HCT116 (cell line): Measurements from ENCODE around the gene NUP133. TPM values are rescaled to one million over a fixed set of nuclear protein-coding genes. Genes with fewer than 3 reads are reported as not detected.

ENCODE experiments used
- ATAC-seq: fragments of 200-7000 bp; cut with Tn5 transposase; 2 replicates; pipeline ENCODE4 v1.9.1; 2020; ENCODE audit warnings: mild to moderate bottlenecking, moderate library complexity
- BruUV-seq: library from RNA; stranded (reverse); fragments of 400-500 nt; replicated peaks from 2 replicates; lab custom pipeline; 2021; lab: Mats Ljungman, UMichigan
- CTCF ChIA-PET: fragments of 300-600 bp; sonication (Branson Sonifier 250); formaldehyde crosslinking; loops from one replicate; lab custom pipeline; 2021; ENCODE audit warnings: antibody characterized with exemption; lab: Charles Lee
- POLR2A ChIA-PET: fragments of 300-600, 350-600 bp; sonication (Branson Sonifier 250); formaldehyde crosslinking; loops from one replicate; lab custom pipeline; 2021; ENCODE audit warnings: antibody characterized with exemption; lab: Charles Lee
- RAD21 ChIA-PET, 2 experiments: fragments of 300-600 bp; sonication (Branson Sonifier 250); formaldehyde crosslinking; loops; one replicate each; lab custom pipeline; 2023; ENCODE audit warnings: low total read pairs in 2 of 2; ENCODE audit not compliant: uncharacterized antibody in 2 of 2, unreplicated experiment in 2 of 2, low non-redundant PET in 1 of 2; lab: Charles Lee
- DNase-seq: peaks from one replicate; pipeline ENCODE4 v3.0.0-alpha.2; 2010; ENCODE audit warnings: low read depth, low spot score
- H2AFZ ChIP-seq: fragments of 200-600 bp; shearing (Covaris generic), sonication (generic); 2 replicates; pipeline ENCODE4 v1.6.1; 2017; ENCODE audit warnings: low read depth, mixed run types, mixed read lengths, antibody characterized with exemption, low read length; ENCODE audit not compliant: poor library complexity, severe bottlenecking
- H3K27ac ChIP-seq: 2 replicates; pipeline ENCODE4 v1.5.1; 2012; ENCODE audit warnings: low read depth, low read length
- H3K27me3 ChIP-seq: fragments of 200-600 bp; sonication (generic); 2 replicates; pipeline ENCODE4 v1.6.1; 2016; ENCODE audit warnings: mixed run types, low read length, mixed read lengths; ENCODE audit not compliant: insufficient read depth
- H3K36me3 ChIP-seq, 2 experiments: fragments of 200-500 bp in 1 of 2; fragments of 200-600 bp in 1 of 2; sonication (Bioruptor generic) in 1 of 2; sonication (generic) in 1 of 2; 2 replicates each; pipeline versions ENCODE4 v1.5.1 to v1.6.1; 2014 to 2016; ENCODE audit warnings: low read length in 2 of 2, inconsistent platforms in 1 of 2, mixed read lengths in 1 of 2, mixed run types in 1 of 2; ENCODE audit not compliant: insufficient read depth in 2 of 2, control insufficient read depth in 1 of 2
- H3K4me1 ChIP-seq, 2 experiments: fragments of 200-600 bp in 1 of 2; sonication (generic) in 1 of 2; 2 replicates each; pipeline versions ENCODE4 v1.5.1 to v1.6.1; 2012 to 2017; ENCODE audit warnings: low read length in 2 of 2, inconsistent platforms in 1 of 2, mild to moderate bottlenecking in 1 of 2, mixed read lengths in 1 of 2, mixed run types in 1 of 2, moderate library complexity in 1 of 2; ENCODE audit not compliant: insufficient read depth in 2 of 2, control insufficient read depth in 1 of 2
- H3K4me2 ChIP-seq: fragments of 200-600 bp; sonication (generic); 2 replicates; pipeline ENCODE4 v1.6.1; 2017; ENCODE audit warnings: mixed run types, low read length, mixed read lengths
- H3K4me3 ChIP-seq, 2 experiments: fragments of 200-600 bp in 1 of 2; sonication (generic) in 1 of 2; replicated peaks in 1 of 2; 2 replicates each; pipeline ENCODE4 v1.5.1; 2011 to 2016; ENCODE audit warnings: low read length in 2 of 2, control low read depth in 1 of 2, low read depth in 1 of 2, mild to moderate bottlenecking in 1 of 2, mixed read lengths in 1 of 2, mixed run types in 1 of 2
- H3K79me2 ChIP-seq: fragments of 200-600 bp; sonication (generic); 2 replicates; pipeline ENCODE4 v1.6.1; 2017; ENCODE audit warnings: mild to moderate bottlenecking, mixed run types, low read length, moderate library complexity, mixed read lengths; ENCODE audit not compliant: insufficient read depth
- H3K9ac ChIP-seq: fragments of 200-600 bp; sonication (generic); 2 replicates; pipeline ENCODE4 v1.6.1; 2016; ENCODE audit warnings: low read length, mixed read lengths
- H3K9me2 ChIP-seq: fragments of 200-600 bp; sonication (generic), shearing (Covaris generic); 2 replicates; pipeline ENCODE4 v1.6.1; 2017; ENCODE audit warnings: mixed run types, mild to moderate bottlenecking, moderate library complexity; ENCODE audit not compliant: insufficient read depth
- H3K9me3 ChIP-seq, 2 experiments: fragments of 200-500 bp in 1 of 2; fragments of 200-600 bp in 1 of 2; sonication (Bioruptor generic) in 1 of 2; sonication (generic) in 1 of 2; 2 replicates each; pipeline ENCODE4 v1.6.1; 2014 to 2017; ENCODE audit warnings: low read length in 2 of 2, mixed read lengths in 2 of 2, inconsistent platforms in 1 of 2, low read depth in 1 of 2, mild to moderate bottlenecking in 1 of 2, mixed run types in 1 of 2, moderate library complexity in 1 of 2; ENCODE audit not compliant: control insufficient read depth in 1 of 2, insufficient read depth in 1 of 2
- H4K20me1 ChIP-seq: fragments of 200-600 bp; sonication (generic), shearing (Covaris generic); 2 replicates; pipeline ENCODE4 v1.6.1; 2017; ENCODE audit warnings: mixed run types, mild to moderate bottlenecking, moderate library complexity; ENCODE audit not compliant: insufficient read depth
- ATF3 ChIP-seq: IDR thresholded peaks from 2 replicates; pipeline ENCODE4 v1.6.1; 2012
- CBX3 ChIP-seq: IDR thresholded peaks from 2 replicates; pipeline ENCODE4 v1.6.1; 2012; ENCODE audit warnings: low read depth
- CEBPB ChIP-seq: IDR thresholded peaks from 2 replicates; pipeline ENCODE4 v1.6.1; 2012; ENCODE audit warnings: low read depth
- EGR1 ChIP-seq: IDR thresholded peaks from 2 replicates; pipeline ENCODE4 v1.6.1; 2012; ENCODE audit warnings: low read depth
- ELF1 ChIP-seq: IDR thresholded peaks from 2 replicates; pipeline ENCODE4 v1.6.1; 2012; ENCODE audit warnings: low read depth, borderline replicate concordance
- EZH2 ChIP-seq: fragments of 200-600 bp; sonication (generic); IDR thresholded peaks from 2 replicates; pipeline ENCODE4 v1.6.1; 2017; ENCODE audit warnings: antibody characterized with exemption, mixed run types
- EZH2phosphoT487 ChIP-seq: fragments of 200-600 bp; IDR thresholded peaks from 2 replicates; pipeline ENCODE4 v1.6.1; 2018; ENCODE audit warnings: antibody characterized with exemption, borderline replicate concordance
- FOSL1 ChIP-seq: IDR thresholded peaks from 2 replicates; pipeline ENCODE4 v1.6.1; 2012; ENCODE audit warnings: low read depth
- JUND ChIP-seq: IDR thresholded peaks from 2 replicates; pipeline ENCODE4 v1.6.1; 2012
- MAX ChIP-seq: IDR thresholded peaks from 2 replicates; pipeline ENCODE4 v1.6.1; 2012
- POLR2AphosphoS5 ChIP-seq: IDR thresholded peaks from 2 replicates; pipeline ENCODE4 v1.6.1; 2011; ENCODE audit warnings: mild to moderate bottlenecking, low read depth, low read length, moderate library complexity
- RAD21 ChIP-seq: IDR thresholded peaks from 2 replicates; pipeline ENCODE4 v1.6.1; 2012; ENCODE audit warnings: low read depth, mild to moderate bottlenecking
- SIN3A ChIP-seq: IDR thresholded peaks from 2 replicates; pipeline ENCODE4 v1.6.1; 2012; ENCODE audit warnings: low read depth
- SRF ChIP-seq: IDR thresholded peaks from 2 replicates; pipeline ENCODE4 v1.6.1; 2012; ENCODE audit warnings: low read depth
- TCF7L2 ChIP-seq: IDR thresholded peaks from 2 replicates; pipeline ENCODE4 v1.7.0; 2011; ENCODE audit warnings: borderline replicate concordance, inconsistent platforms; ENCODE audit not compliant: insufficient read depth, insufficient read length; ENCODE audit errors: extremely low read depth
- YY1 ChIP-seq: IDR thresholded peaks from 2 replicates; pipeline ENCODE4 v1.6.1; 2011; ENCODE audit warnings: low read length, low read depth, moderate library complexity, mild to moderate bottlenecking; ENCODE audit not compliant: insufficient replicate concordance; ENCODE audit errors: extremely low read depth
- ZBTB33 ChIP-seq: IDR thresholded peaks from 2 replicates; pipeline ENCODE4 v1.6.1; 2011; ENCODE audit warnings: mild to moderate bottlenecking, low read length, moderate library complexity; ENCODE audit not compliant: insufficient replicate concordance; ENCODE audit errors: extremely low read depth
- ZFX ChIP-seq: fragments of 450-650 bp; IDR thresholded peaks from 2 replicates; pipeline ENCODE4 v1.6.1; 2017
- intact Hi-C: fragments of 100-400 bp; cut with micrococcal nuclease; formaldehyde crosslinking; loops from 2 replicates; pipeline ENCODE4 v1.10.0; 2022
- total RNA-seq: library from RNA; stranded (reverse); gene quantifications from one replicate; pipeline ENCODE4 v1.2.1, GENCODE V29; 2021; ENCODE audit not compliant: unreplicated experiment
- TF ChIP-seq, protein P1 (sequence below): IDR thresholded peaks from 2 replicates; pipeline ENCODE4 v1.6.1; 2012; ENCODE audit warnings: low read depth

The NUP133 gene
- total RNA-seq, 1 experiment from 2014 or later = 52.5 TPM

GRCh38 chr1:229479660-229480399 lies 28.3 kb downstream of the NUP133 start:
- H3K36me3 ChIP-seq = peaks cover 17 to 21% of the 10 kb centered on the region in 2 experiments

More at GRCh38 chr1:229479660-229480399, 28.3 kb downstream of the NUP133 start:
- BruUV-seq = no TSS peak
- TF ChIP-seq FOSL1 (no peak), ELF1 (no peak), ZFX (no peak), CEBPB (no peak), MAX (no peak), SIN3A (no peak), POLR2AphosphoS5 (no peak), EZH2 (no peak), YY1 (no peak), CBX3 (no peak), JUND (no peak), EZH2phosphoT487 (no peak), EGR1 (no peak), SRF (no peak), ZBTB33 (no peak), ATF3 (no peak), TCF7L2 (no peak), RAD21 (no peak)
- TF ChIP-seq, protein P1, sequence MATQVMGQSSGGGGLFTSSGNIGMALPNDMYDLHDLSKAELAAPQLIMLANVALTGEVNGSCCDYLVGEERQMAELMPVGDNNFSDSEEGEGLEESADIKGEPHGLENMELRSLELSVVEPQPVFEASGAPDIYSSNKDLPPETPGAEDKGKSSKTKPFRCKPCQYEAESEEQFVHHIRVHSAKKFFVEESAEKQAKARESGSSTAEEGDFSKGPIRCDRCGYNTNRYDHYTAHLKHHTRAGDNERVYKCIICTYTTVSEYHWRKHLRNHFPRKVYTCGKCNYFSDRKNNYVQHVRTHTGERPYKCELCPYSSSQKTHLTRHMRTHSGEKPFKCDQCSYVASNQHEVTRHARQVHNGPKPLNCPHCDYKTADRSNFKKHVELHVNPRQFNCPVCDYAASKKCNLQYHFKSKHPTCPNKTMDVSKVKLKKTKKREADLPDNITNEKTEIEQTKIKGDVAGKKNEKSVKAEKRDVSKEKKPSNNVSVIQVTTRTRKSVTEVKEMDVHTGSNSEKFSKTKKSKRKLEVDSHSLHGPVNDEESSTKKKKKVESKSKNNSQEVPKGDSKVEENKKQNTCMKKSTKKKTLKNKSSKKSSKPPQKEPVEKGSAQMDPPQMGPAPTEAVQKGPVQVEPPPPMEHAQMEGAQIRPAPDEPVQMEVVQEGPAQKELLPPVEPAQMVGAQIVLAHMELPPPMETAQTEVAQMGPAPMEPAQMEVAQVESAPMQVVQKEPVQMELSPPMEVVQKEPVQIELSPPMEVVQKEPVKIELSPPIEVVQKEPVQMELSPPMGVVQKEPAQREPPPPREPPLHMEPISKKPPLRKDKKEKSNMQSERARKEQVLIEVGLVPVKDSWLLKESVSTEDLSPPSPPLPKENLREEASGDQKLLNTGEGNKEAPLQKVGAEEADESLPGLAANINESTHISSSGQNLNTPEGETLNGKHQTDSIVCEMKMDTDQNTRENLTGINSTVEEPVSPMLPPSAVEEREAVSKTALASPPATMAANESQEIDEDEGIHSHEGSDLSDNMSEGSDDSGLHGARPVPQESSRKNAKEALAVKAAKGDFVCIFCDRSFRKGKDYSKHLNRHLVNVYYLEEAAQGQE = no peak
- TF ChIP-seq, all 23 proteins: peak for 0
- intact Hi-C loops = loop anchor here (10.0 kb wide), 1 partner anchor 785 kb away; no protein-coding TSS in a partner anchor
- no peak overlapping the region for H2AFZ ChIP-seq
- no peaks in the 10 kb centered on the region for H3K9me2 ChIP-seq
- no peaks in the 10 kb centered on the region for H3K4me1 ChIP-seq
- RAD21 ChIA-PET = no interaction called here
- CTCF ChIA-PET = interaction anchor here (1.1 to 4.0 kb wide), 3 partner anchors 221 to 223 kb away, joined by 5 to 54 read pairs (median 6); no protein-coding TSS in a partner anchor
- no peak overlapping the region for H3K27ac ChIP-seq
- H3K4me2 ChIP-seq = no peak overlapping the region
- no peaks in the 10 kb centered on the region for H4K20me1 ChIP-seq
- no peaks in the 10 kb centered on the region for H3K27me3 ChIP-seq
- DNase-seq (no peak), ATAC-seq (no peak)
- no peaks in the 10 kb centered on the region for H3K9me3 ChIP-seq
- H3K79me2 ChIP-seq = peaks cover 16% of the 10 kb centered on the region; the same call in 1 of the 2 replicates
- no peak overlapping the region for H3K9ac ChIP-seq
- POLR2A ChIA-PET = no interaction called here
- no peak overlapping the region for H3K4me3 ChIP-seq
